Adrenal gland (tissue), 12 donors: ENCODE results near the gene LASP1. TPM values are rescaled to one million over a fixed set of nuclear protein-coding genes. Genes with fewer than 3 reads are reported as not detected.
A peak's percentile ranks its signal among the peaks of the same experiment; 100 is the strongest.

Experiments used
- DNase-seq, 7 donors: peaks; one replicate each; pipeline ENCODE4 v3.0.0-alpha.2; 2019 to 2020
- H3K27ac ChIP-seq, 5 donors: fragments of 200-600 bp; sonication (generic) in 4 of 5; 1 replicate in 3 of 5; 2 replicates in 2 of 5; pipeline versions ENCODE4 v1.5.1 to v1.8.0; 2016 to 2020; ENCODE audit warnings: mild to moderate bottlenecking in 1 of 5
- H3K27me3 ChIP-seq: fragments of 200-600 bp; 2 replicates; pipeline ENCODE4 v1.8.0; 2021
- H3K36me3 ChIP-seq, 2 donors: fragments of 200-600 bp; replicated peaks in 1 of 2; 1 replicate in 1 of 2; 2 replicates in 1 of 2; pipeline versions ENCODE4 v1.5.1 to v1.8.0; 2018 to 2022
- H3K4me1 ChIP-seq, 2 donors: fragments of 200-600 bp; replicated peaks in 1 of 2; 1 replicate in 1 of 2; 2 replicates in 1 of 2; pipeline versions ENCODE4 v1.5.1 to v1.8.0; 2018 to 2021
- H3K4me3 ChIP-seq, 4 donors: fragments of 200-600 bp; sonication (generic) in 3 of 4; one replicate each; pipeline ENCODE4 v1.5.1; 2016 to 2018
- H3K9me3 ChIP-seq, 3 donors: fragments of 200-600 bp; sonication (generic) in 1 of 3; replicated peaks in 1 of 3; 1 replicate in 2 of 3; 2 replicates in 1 of 3; pipeline versions ENCODE4 v1.5.1 to v1.8.0; 2016 to 2021
- CTCF ChIP-seq, 6 experiments: fragments of 450-650 bp in 4 of 6; fragments of 200-600 bp in 2 of 6; sonication (generic) in 1 of 6; IDR thresholded peaks; 1 replicate in 5 of 6; 2 replicates in 1 of 6; pipeline versions ENCODE4 v1.5.1 to v1.8.0; 2016 to 2021; ENCODE audit warnings: antibody characterized with exemption in 6 of 6, mild to moderate bottlenecking in 2 of 6, moderate library complexity in 1 of 6
- POLR2A ChIP-seq, 2 donors: fragments of 450-650 bp; IDR thresholded peaks; one replicate each; pipeline ENCODE4 v1.6.1; 2017; ENCODE audit warnings: antibody characterized with exemption in 2 of 2, mild to moderate bottlenecking in 2 of 2, moderate library complexity in 1 of 2
- WGBS, 4 donors: extraction: QIAGEN DNeasy Blood & Tissue Kit in 2 of 4; methylation state at CpG; one replicate each; pipeline versions ENCODE4 v1.1.5 to v1.1.7; 2013 to 2017; 5-methylcytosine and 5-hydroxymethylcytosine counted together
- intact Hi-C, 2 donors: fragments of 100-400 bp; cut with DNase I; formaldehyde crosslinking; loops; one replicate each; pipeline versions ENCODE4 v1.14.1 to v1.15.0; 2022 to 2023
- polyA plus RNA-seq, 3 donors: library from polyadenylated mRNA; stranded (reverse); fragments of 200-250 nt in 2 of 3; fragments of 350-450 nt in 1 of 3; fragmentation: Illumina TruSeq in 1 of 3; extraction: RNeasy Lipid Tissue Mini Kit (QIAGEN cat#74804) in 1 of 3; gene quantifications; one replicate each; pipeline ENCODE4 v1.2.3, GENCODE V29; 2013 to 2014
- total RNA-seq, 9 donors: library from RNA; depleted of rRNA in 4 of 9; stranded (reverse); fragments of >200 nt in 4 of 9; fragments of 120-200 nt in 1 of 9; fragmentation: NEBNext Ultra II Directional in 1 of 9; extraction: Animal tissue kit (Norgen Biotek cat#: 25700) in 1 of 9; gene quantifications; one replicate each; pipeline versions ENCODE4 v1.1.0 to v1.2.4, GENCODE V29; 2013 to 2023
- donor health status: healthy with polysubstance abuse.
- donor health status: Bipolar disorder and iron deficiency.
- donor health status: DM: yes; HTN: yes; CAD: no.
- donor health status: DM: no; HTN: no; CAD: no.
- donor health status: DM: no; HTN: no; CAD: no.
- donor health status: DM: yes; HTN: yes; CAD: no.

Gene LASP1
- total and polyA plus RNA-seq, 12 donors: 36.3 to 123 (median 88.0) TPM

GRCh38 chr17:38960402-38960801 is 90.5 kb downstream of the LASP1 start:
- 83 to 87% (median 83%) methylated on average over 5 of the region's 5 CpGs for WGBS, 4 donors
- no peaks in the 10 kb centered on the region for H3K9me3 ChIP-seq
- no peak for DNase-seq
- no peak overlapping the region for H3K4me3 ChIP-seq
- intact Hi-C loops: no loop called here
- H3K27me3 ChIP-seq: no peaks in the 10 kb centered on the region
- H3K36me3 ChIP-seq: no peaks in the 10 kb centered on the region
- TF ChIP-seq CTCF (IDR thresholded peaks at IDR 0.05) (no peak), POLR2A (IDR thresholded peaks at IDR 0.05) (no peak)
- H3K27ac ChIP-seq: no peak overlapping the region
- no peaks in the 10 kb centered on the region for H3K4me1 ChIP-seq

GRCh38 chr17:38961413-38961812 is 91.6 kb downstream of the LASP1 start:
- no peak for TF ChIP-seq CTCF (IDR thresholded peaks at IDR 0.05)
- no peak for TF ChIP-seq POLR2A (IDR thresholded peaks at IDR 0.05)
- no peaks in the 10 kb centered on the region for H3K9me3 ChIP-seq
- WGBS, 4 donors: 49 to 63% (median 54%) methylated on average over 4 of the region's 4 CpGs
- no peak overlapping the region for H3K4me3 ChIP-seq
- H3K27ac ChIP-seq: no peak overlapping the region
- no peaks in the 10 kb centered on the region for H3K36me3 ChIP-seq
- DNase-seq: no peak
- no peaks in the 10 kb centered on the region for H3K4me1 ChIP-seq
- H3K27me3 ChIP-seq: no peaks in the 10 kb centered on the region
- intact Hi-C loops: no loop called here

- H3K9me3 ChIP-seq: no peaks in the 10 kb centered on the region
- no peak within 1 kb of the TSS for H3K4me3 ChIP-seq
- peak in 2 of 6 experiments; percentile 18 to 35 for TF ChIP-seq CTCF (IDR thresholded peaks at IDR 0.05)
- no peak for TF ChIP-seq POLR2A (IDR thresholded peaks at IDR 0.05)
- H3K36me3 ChIP-seq: no peaks in the 10 kb centered on the region
- 26 to 56% (median 31%) methylated on average over 13 to 21 of the region's 21 CpGs for WGBS, 4 donors
- no peaks in the 10 kb centered on the region for H3K27me3 ChIP-seq
- no peaks in the 10 kb centered on the region for H3K4me1 ChIP-seq
- DNase-seq: peak; percentile 77 to 95 (median 83)
- H3K27ac ChIP-seq: peak within 1 kb of the TSS in 2 of 5 donors; percentile 36 to 61
- intact Hi-C loops: no loop called here
Measured at GRCh38 chr17:38967290-38967738, 97.5 kb downstream of the LASP1 start, which contains the start of gene FBXO47. Gene FBXO47 (minus strand): TSS chr17:38967403. CDS start chr17:38963025, 4,378 bp downstream.

GRCh38 chr17:38969281-38969680 is 99.4 kb downstream of the LASP1 start:
- DNase-seq: peak; percentile 37 to 67 (median 62)

More at GRCh38 chr17:38969281-38969680, 99.4 kb downstream of the LASP1 start:
- intact Hi-C loops: no loop called here
- H3K36me3 ChIP-seq: no peaks in the 10 kb centered on the region
- H3K27me3 ChIP-seq: no peaks in the 10 kb centered on the region
- no peaks in the 10 kb centered on the region for H3K4me1 ChIP-seq
- no peaks in the 10 kb centered on the region for H3K9me3 ChIP-seq
- TF ChIP-seq POLR2A (IDR thresholded peaks at IDR 0.05) (no peak), CTCF (IDR thresholded peaks at IDR 0.05) (no peak)
- 22 to 37% (median 26%) methylated on average over 4 of the region's 4 CpGs for WGBS, 4 donors
- no peak overlapping the region for H3K4me3 ChIP-seq
- no peak overlapping the region for H3K27ac ChIP-seq
